Measurements from ENCODE around the gene ZNF574. TPM values are rescaled to one million over a fixed set of nuclear protein-coding genes. Genes with fewer than 3 reads are reported as not detected.
A peak's percentile ranks its signal among the peaks of the same experiment; 100 is the strongest.
"Not testable (repeated sequence)": the region's sequence is repeated elsewhere in the genome, so short reads cannot be mapped to it uniquely, and the experiment has no call there.

The ZNF574 gene
- total RNA-seq, 1 donor from 2014 or later: 7.1 TPM

- no peak overlapping the region for H3K27ac ChIP-seq (replicated peaks)
- H3K9me3 ChIP-seq (replicated peaks): no peaks in the 10 kb centered on the region
- no peaks in the 10 kb centered on the region for H3K36me3 ChIP-seq
- TF ChIP-seq, protein P1, sequence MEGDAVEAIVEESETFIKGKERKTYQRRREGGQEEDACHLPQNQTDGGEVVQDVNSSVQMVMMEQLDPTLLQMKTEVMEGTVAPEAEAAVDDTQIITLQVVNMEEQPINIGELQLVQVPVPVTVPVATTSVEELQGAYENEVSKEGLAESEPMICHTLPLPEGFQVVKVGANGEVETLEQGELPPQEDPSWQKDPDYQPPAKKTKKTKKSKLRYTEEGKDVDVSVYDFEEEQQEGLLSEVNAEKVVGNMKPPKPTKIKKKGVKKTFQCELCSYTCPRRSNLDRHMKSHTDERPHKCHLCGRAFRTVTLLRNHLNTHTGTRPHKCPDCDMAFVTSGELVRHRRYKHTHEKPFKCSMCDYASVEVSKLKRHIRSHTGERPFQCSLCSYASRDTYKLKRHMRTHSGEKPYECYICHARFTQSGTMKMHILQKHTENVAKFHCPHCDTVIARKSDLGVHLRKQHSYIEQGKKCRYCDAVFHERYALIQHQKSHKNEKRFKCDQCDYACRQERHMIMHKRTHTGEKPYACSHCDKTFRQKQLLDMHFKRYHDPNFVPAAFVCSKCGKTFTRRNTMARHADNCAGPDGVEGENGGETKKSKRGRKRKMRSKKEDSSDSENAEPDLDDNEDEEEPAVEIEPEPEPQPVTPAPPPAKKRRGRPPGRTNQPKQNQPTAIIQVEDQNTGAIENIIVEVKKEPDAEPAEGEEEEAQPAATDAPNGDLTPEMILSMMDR (IDR thresholded peaks at IDR 0.05; ENCODE audit: borderline replicate concordance): no peak
- peaks cover 6% of the 10 kb centered on the region for H3K27me3 ChIP-seq (ENCODE audit: low read depth)
- H3K4me1 ChIP-seq: peaks cover 17% of the 10 kb centered on the region
- H3K4me3 ChIP-seq: no peak overlapping the region
- intact Hi-C loops (cut with micrococcal nuclease): no loop called here
- DNase-seq: no peak
Observed at GRCh38 chr19:42033413-42033812, 42.6 kb upstream of the ZNF574 start.

- H3K36me3 ChIP-seq; H3K4me3 ChIP-seq; DNase-seq; H3K27me3 ChIP-seq (ENCODE audit: low read depth); intact Hi-C loops (cut with micrococcal nuclease); H3K9me3 ChIP-seq (replicated peaks): not testable (repeated sequence)
- H3K27ac ChIP-seq (replicated peaks): peak overlapping the region; percentile 38
- TF ChIP-seq, protein P1 (IDR thresholded peaks at IDR 0.05; ENCODE audit: borderline replicate concordance): peak; percentile 86
- H3K4me1 ChIP-seq: peaks cover 25% of the 10 kb centered on the region
Observed at GRCh38 chr19:42034640-42035391, 41.1 kb upstream of the ZNF574 start.

DNA sequence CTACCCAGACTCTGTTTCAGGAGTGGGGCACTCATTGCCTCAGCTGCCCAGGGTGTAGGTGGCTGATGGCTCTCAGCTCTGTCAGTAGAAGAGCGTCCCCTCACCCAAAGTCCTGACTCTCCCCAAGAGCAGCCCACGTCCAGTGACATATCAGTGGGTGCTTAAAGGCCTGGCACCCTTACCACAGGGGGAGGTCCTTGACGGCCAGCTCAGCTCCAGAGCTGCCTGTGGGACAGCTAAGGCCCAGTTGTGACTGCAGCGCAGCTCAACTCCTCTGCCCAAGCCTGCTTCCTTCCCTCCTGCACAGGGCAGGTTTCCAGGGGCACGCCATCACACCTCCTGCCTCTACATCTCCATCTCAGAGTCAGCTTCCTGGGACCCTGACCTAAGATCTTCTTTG lies 38.3 kb upstream of the ZNF574 start:
- Histone ChIP-seq H3K9me3 (replicated peaks) (no peaks in the 10 kb centered on the region), H3K4me1 (peaks cover 40% of the 10 kb centered on the region), H3K4me3 (no peak overlapping the region), H3K36me3 (no peaks in the 10 kb centered on the region), H3K27ac (replicated peaks) (peak overlapping the region; percentile 93), H3K27me3 (ENCODE audit: low read depth) (no peaks in the 10 kb centered on the region)
- TF ChIP-seq, protein P1 (IDR thresholded peaks at IDR 0.05; ENCODE audit: borderline replicate concordance): no peak
- intact Hi-C loops (cut with micrococcal nuclease): no loop called here
- DNase-seq: no peak

- peak; percentile 73 for DNase-seq
- intact Hi-C loops (cut with micrococcal nuclease): no loop called here
Observed at GRCh38 chr19:42038666-42039065, 37.3 kb upstream of the ZNF574 start.

GRCh38 chr19:42040031-42040430 lies 35.9 kb upstream of the ZNF574 start:
- H3K4me1 ChIP-seq: peaks cover 39% of the 10 kb centered on the region
- peak overlapping the region; percentile 93 for H3K27ac ChIP-seq (replicated peaks)
- H3K4me3 ChIP-seq: no peak overlapping the region
- intact Hi-C loops (cut with micrococcal nuclease): no loop called here
- TF ChIP-seq, protein P1 (IDR thresholded peaks at IDR 0.05; ENCODE audit: borderline replicate concordance): no peak
- H3K9me3 ChIP-seq (replicated peaks): no peaks in the 10 kb centered on the region
- no peak for DNase-seq
- H3K36me3 ChIP-seq: no peaks in the 10 kb centered on the region
- H3K27me3 ChIP-seq (ENCODE audit: low read depth): no peaks in the 10 kb centered on the region

More at GRCh38 chr19:42038666-42039065, 37.3 kb upstream of the ZNF574 start:
- Histone ChIP-seq H3K36me3 (no peaks in the 10 kb centered on the region), H3K27ac (replicated peaks) (peak overlapping the region; percentile 93), H3K9me3 (replicated peaks) (no peaks in the 10 kb centered on the region), H3K4me3 (no peak overlapping the region), H3K27me3 (ENCODE audit: low read depth) (no peaks in the 10 kb centered on the region), H3K4me1 (peaks cover 42% of the 10 kb centered on the region)
- TF ChIP-seq, protein P1 (IDR thresholded peaks at IDR 0.05; ENCODE audit: borderline replicate concordance): no peak

- H3K27me3 ChIP-seq (ENCODE audit: low read depth); H3K9me3 ChIP-seq (replicated peaks); intact Hi-C loops (cut with micrococcal nuclease); DNase-seq; H3K36me3 ChIP-seq; H3K4me3 ChIP-seq: not testable (repeated sequence)
- H3K27ac ChIP-seq (replicated peaks): peak overlapping the region; percentile 93
- peaks cover 38% of the 10 kb centered on the region for H3K4me1 ChIP-seq
Observed at GRCh38 chr19:42040491-42040890, 35.5 kb upstream of the ZNF574 start.
